WTC11 (cell line): ENCODE results near the gene ARCN1. TPM values are rescaled to one million over a fixed set of nuclear protein-coding genes. Genes with fewer than 3 reads are reported as not detected.
A peak's percentile ranks its signal among the peaks of the same experiment; 100 is the strongest.

Source experiments
- ATAC-seq: fragments of 200-7000 bp; cut with Tn5 transposase; 2 replicates; pipeline ENCODE4 v1.10.0; 2021; ENCODE audit warnings: mild to moderate bottlenecking, moderate library complexity
- CTCF ChIA-PET: fragments of 300-600 bp; sonication (Branson Sonifier 250); formaldehyde crosslinking; loops from one replicate; lab custom pipeline; 2021; ENCODE audit warnings: antibody characterized with exemption; lab: Charles Lee
- POLR2A ChIA-PET: fragments of 350-600 bp; sonication (Branson Sonifier 250); formaldehyde crosslinking; loops from one replicate; lab custom pipeline; 2021; ENCODE audit warnings: antibody characterized with exemption; lab: Charles Lee
- DNase-seq: peaks from one replicate; pipeline ENCODE4 v3.0.0; 2021; ENCODE audit warnings: low spot score
- H3K27ac Mint-ChIP-seq: 2 replicates; pipeline ENCODE4 v1.8.0; 2021; ENCODE audit warnings: mixed read lengths
- H3K27me3 Mint-ChIP-seq: 2 replicates; pipeline ENCODE4 v1.8.0; 2021; ENCODE audit warnings: low read depth, mild to moderate bottlenecking, moderate library complexity, mixed read lengths
- H3K36me3 Mint-ChIP-seq: 2 replicates; pipeline ENCODE4 v1.8.0; 2021; ENCODE audit warnings: mixed read lengths
- H3K4me1 Mint-ChIP-seq: 2 replicates; pipeline ENCODE4 v1.8.0; 2022; ENCODE audit warnings: mixed read lengths
- H3K4me3 Mint-ChIP-seq: 2 replicates; pipeline ENCODE4 v1.8.0; 2021; ENCODE audit warnings: mild to moderate bottlenecking, moderate library complexity, mixed read lengths
- H3K9me3 Mint-ChIP-seq: 2 replicates; pipeline ENCODE4 v1.8.0; 2021; ENCODE audit warnings: mixed read lengths
- ESRRA ChIP-seq: sonication (generic); formaldehyde crosslinking; IDR thresholded peaks from 2 replicates; pipeline ENCODE4 v1.8.1; 2022; ENCODE audit warnings: mild to moderate bottlenecking, missing genetic modification reagents, borderline replicate concordance
- FOXP4 ChIP-seq: sonication (generic); formaldehyde crosslinking; IDR thresholded peaks from 2 replicates; pipeline ENCODE4 v1.8.0; 2022; ENCODE audit warnings: mild to moderate bottlenecking, missing genetic modification reagents
- GABPB1 ChIP-seq: sonication (generic); formaldehyde crosslinking; IDR thresholded peaks from 2 replicates; pipeline ENCODE4 v1.8.1; 2023; ENCODE audit warnings: mild to moderate bottlenecking, missing genetic modification reagents
- HMGA2 ChIP-seq: fragments of 250-450 bp; sonication (Bioruptor Pico); IDR thresholded peaks from 2 replicates; pipeline ENCODE4 v1.4.0; 2021; ENCODE audit warnings: mild to moderate bottlenecking, moderate library complexity
- HMGXB4 ChIP-seq: sonication (generic); formaldehyde crosslinking; IDR thresholded peaks from 2 replicates; pipeline ENCODE4 v1.8.1; 2023; ENCODE audit warnings: mild to moderate bottlenecking, moderate library complexity, missing genetic modification reagents
- IRF1 ChIP-seq: sonication (generic); formaldehyde crosslinking; IDR thresholded peaks from 2 replicates; pipeline ENCODE4 v1.8.0; 2023; ENCODE audit warnings: missing genetic modification reagents
- MYBL2 ChIP-seq: sonication (generic); formaldehyde crosslinking; IDR thresholded peaks from 2 replicates; pipeline ENCODE4 v1.8.1; 2023; ENCODE audit warnings: mild to moderate bottlenecking, moderate library complexity, missing genetic modification reagents
- NR3C1 ChIP-seq: sonication (generic); formaldehyde crosslinking; conservative IDR thresholded peaks from 2 replicates; pipeline ENCODE4 v1.8.1; 2023; ENCODE audit warnings: low read depth, mild to moderate bottlenecking, missing genetic modification reagents
- OVOL2 ChIP-seq: fragments of 250-450 bp; sonication (Bioruptor Pico); IDR thresholded peaks from 2 replicates; pipeline ENCODE4 v1.9.0; 2021; ENCODE audit warnings: mild to moderate bottlenecking, borderline replicate concordance
- PRDM15 ChIP-seq: sonication (generic); formaldehyde crosslinking; IDR thresholded peaks from 2 replicates; pipeline ENCODE4 v1.8.0; 2022; ENCODE audit warnings: missing genetic modification reagents
- SMAD4 ChIP-seq: sonication (generic); formaldehyde crosslinking; IDR thresholded peaks from 2 replicates; pipeline ENCODE4 v1.8.0; 2022; ENCODE audit warnings: mild to moderate bottlenecking, missing genetic modification reagents
- STAT6 ChIP-seq: sonication (generic); formaldehyde crosslinking; conservative IDR thresholded peaks from 2 replicates; pipeline ENCODE4 v1.8.1; 2023; ENCODE audit warnings: mild to moderate bottlenecking, low read depth, missing genetic modification reagents, moderate library complexity
- TCF7 ChIP-seq: sonication (generic); formaldehyde crosslinking; IDR thresholded peaks from 2 replicates; pipeline ENCODE4 v1.8.0; 2022; ENCODE audit warnings: mild to moderate bottlenecking, low read depth, missing genetic modification reagents, moderate library complexity
- TEAD1 ChIP-seq: sonication (generic); formaldehyde crosslinking; IDR thresholded peaks from 2 replicates; pipeline ENCODE4 v1.8.0; 2022; ENCODE audit warnings: mild to moderate bottlenecking, missing genetic modification reagents
- TEAD4 ChIP-seq: sonication (generic); formaldehyde crosslinking; IDR thresholded peaks from 2 replicates; pipeline ENCODE4 v1.8.0; 2022; ENCODE audit warnings: mild to moderate bottlenecking, missing genetic modification reagents
- TP53 ChIP-seq: sonication (generic); formaldehyde crosslinking; IDR thresholded peaks from 2 replicates; pipeline ENCODE4 v1.8.1; 2023; ENCODE audit warnings: mild to moderate bottlenecking, missing genetic modification reagents
- ZBTB43 ChIP-seq: sonication (generic); formaldehyde crosslinking; IDR thresholded peaks from 2 replicates; pipeline ENCODE4 v1.8.1; 2023; ENCODE audit warnings: mild to moderate bottlenecking, missing genetic modification reagents
- ZNF138 ChIP-seq: sonication (generic); formaldehyde crosslinking; conservative IDR thresholded peaks from 2 replicates; pipeline ENCODE4 v1.8.1; 2022; ENCODE audit warnings: mild to moderate bottlenecking, moderate library complexity, missing genetic modification reagents
- ZNF317 ChIP-seq: sonication (generic); formaldehyde crosslinking; IDR thresholded peaks from 2 replicates; pipeline ENCODE4 v1.8.1; 2023; ENCODE audit warnings: low read depth, mild to moderate bottlenecking, moderate library complexity, missing genetic modification reagents, borderline replicate concordance
- ZNF671 ChIP-seq: fragments of 250-450 bp; sonication (Bioruptor Pico); IDR thresholded peaks from 2 replicates; pipeline ENCODE4 v1.8.0; 2021; ENCODE audit warnings: mild to moderate bottlenecking
- total RNA-seq: library from RNA; stranded (reverse); gene quantifications from 3 replicates; pipeline ENCODE4 v1.2.3, GENCODE V29; 2021

Gene ARCN1
- total RNA-seq, 1 experiment from 2014 or later, result 154 TPM

- peaks cover 3% of the 10 kb centered on the region; the same call in 1 of the 2 replicates for H3K27me3 Mint-ChIP-seq
- ChIA-PET CTCF (interaction anchor here (1.1 to 1.2 kb wide), 2 partner anchors 8 to 359 kb away, joined by 3 read pairs; no protein-coding TSS in a partner anchor), POLR2A (no interaction called here)
- DNase-seq (no peak), ATAC-seq (no peak)
- H3K36me3 Mint-ChIP-seq, result no peaks in the 10 kb centered on the region
- H3K4me3 Mint-ChIP-seq, result peak overlapping the region; percentile 96
- H3K4me1 Mint-ChIP-seq, result peaks cover 28% of the 10 kb centered on the region
- H3K9me3 Mint-ChIP-seq, result no peaks in the 10 kb centered on the region
- peak overlapping the region; percentile 48 for H3K27ac Mint-ChIP-seq
- TF ChIP-seq TEAD1 (CRISPR knock-in tag) (no peak), SMAD4 (CRISPR knock-in tag) (no peak), NR3C1 (CRISPR knock-in tag) (no peak), GABPB1 (CRISPR knock-in tag) (no peak), PRDM15 (no peak), TP53 (CRISPR knock-in tag) (no peak), ZNF317 (CRISPR knock-in tag) (no peak), TCF7 (CRISPR knock-in tag) (no peak), ZNF671 (no peak), OVOL2 (CRISPR knock-in tag) (no peak), STAT6 (no peak), MYBL2 (CRISPR knock-in tag) (no peak), ZNF138 (CRISPR knock-in tag) (no peak), IRF1 (CRISPR knock-in tag) (no peak), HMGA2 (no peak)
Observed at GRCh38 chr11:118530180-118530682, 42.0 kb upstream of the ARCN1 start.

GRCh38 chr11:118530683-118531596 lies 41.3 kb upstream of the ARCN1 start, which contains the start of gene TMEM25:
Gene TMEM25, plus strand, starts transcription at chr11:118531192. Its CDS starts 610 bp downstream, at chr11:118531802.
- CTCF ChIA-PET, result no interaction called here
- Mint-ChIP-seq H3K36me3 (no peaks in the 10 kb centered on the region), H3K9me3 (no peaks in the 10 kb centered on the region), H3K27me3 (peaks cover 3% of the 10 kb centered on the region; the same call in 1 of the 2 replicates), H3K27ac (peak within 1 kb of the TSS; percentile 71), H3K4me3 (peak within 1 kb of the TSS; percentile 96), H3K4me1 (peaks cover 28% of the 10 kb centered on the region)
- ATAC-seq (peak; percentile 73), DNase-seq (peak; percentile 85)
- POLR2A ChIA-PET, result no interaction called here
- TF ChIP-seq ZBTB43 (CRISPR knock-in tag) (peak; percentile 90), TEAD4 (CRISPR knock-in tag) (no peak), IRF1 (CRISPR knock-in tag) (0 out of 2 replicates have a peak, but pooled peaks have one; percentile 29), FOXP4 (CRISPR knock-in tag) (peak; percentile 52), HMGXB4 (peak; percentile 93), ESRRA (CRISPR knock-in tag) (peak; percentile 57; the same call in 1 of the 2 replicates), MYBL2 (CRISPR knock-in tag) (no peak)
